OCI-LY7 (cell line): Measurements from ENCODE around the gene TRPC1.

Experiments used
- CTCF ChIP-seq: fragments of 200-600 bp; sonication (generic); conservative IDR thresholded peaks from 2 replicates; pipeline ENCODE4 v1.5.1; 2014; ENCODE audit warnings: mild to moderate bottlenecking, antibody characterized with exemption, low read length, moderate library complexity, mixed read lengths
- EZH2phosphoT487 ChIP-seq: fragments of 200-600 bp; sonication (generic); IDR thresholded peaks from 2 replicates; pipeline ENCODE4 v1.6.1; 2018; ENCODE audit warnings: low read depth, borderline replicate concordance, mild to moderate bottlenecking, mixed run types, antibody characterized with exemption, low read length, moderate library complexity, mixed read lengths

DNA sequence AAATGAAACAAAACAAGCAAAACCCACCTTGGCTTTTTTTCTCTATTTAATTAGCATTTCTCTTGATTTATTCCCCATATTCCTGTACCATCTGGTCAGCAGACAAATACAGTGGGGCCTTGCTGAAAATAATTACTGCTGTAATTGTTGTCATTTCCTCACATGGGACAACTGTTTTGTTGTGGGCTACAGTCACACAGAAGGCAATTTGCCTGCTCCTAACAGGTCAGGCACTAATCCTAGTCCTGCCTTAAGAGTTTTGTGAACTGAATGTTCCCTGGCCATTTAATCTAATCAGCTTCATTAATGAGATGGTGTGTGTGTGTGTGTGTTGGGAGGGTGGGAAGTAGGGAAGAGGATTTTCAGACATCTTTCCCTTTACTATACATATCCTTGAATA lies 11.6 kb downstream of the TRPC1 start:
- TF ChIP-seq CTCF (no peak), EZH2phosphoT487 (no peak)
